SH-SY5Y (cell line): ENCODE measurements around the gene PBXIP1.

Source experiments
- GATA2 ChIP-seq: IDR thresholded peaks from 2 replicates; pipeline ENCODE4 v1.6.1; 2011; ENCODE audit warnings: mild to moderate bottlenecking, low read depth, low read length
- GATA3 ChIP-seq: IDR thresholded peaks from 2 replicates; pipeline ENCODE4 v1.6.1; 2011; ENCODE audit warnings: low read depth, mild to moderate bottlenecking, low read length, moderate library complexity

- TF ChIP-seq GATA2 (no peak), GATA3 (no peak)
Observed at GRCh38 chr1:154969246-154969645, 13.3 kb upstream of the PBXIP1 start.
